Fibroblast of lung (primary cell): ENCODE measurements around the gene SLC25A24. TPM values are rescaled to one million over a fixed set of nuclear protein-coding genes. Genes with fewer than 3 reads are reported as not detected.

ENCODE experiments used
- DNase-seq, 2 donors: peaks; one replicate each; pipeline versions ENCODE4 v3.0.0 to v3.0.0-alpha.2; 2010; ENCODE audit warnings: low read depth in 2 of 2
- H2AFZ ChIP-seq: 2 replicates; pipeline ENCODE4 v1.5.1; 2012; ENCODE audit warnings: low read length, control low read depth, inconsistent platforms
- H3K27ac ChIP-seq: 2 replicates; pipeline ENCODE4 v1.5.1; 2011; ENCODE audit warnings: low read length, control low read depth; ENCODE audit not compliant: insufficient read depth
- H3K27me3 ChIP-seq: 2 replicates; pipeline ENCODE4 v1.5.1; 2011; ENCODE audit warnings: mild to moderate bottlenecking, low read length; ENCODE audit not compliant: control insufficient read depth, insufficient read depth
- H3K36me3 ChIP-seq: 2 replicates; pipeline ENCODE4 v1.5.1; 2011; ENCODE audit warnings: low read length; ENCODE audit not compliant: control insufficient read depth, insufficient read depth
- H3K4me1 ChIP-seq: 2 replicates; pipeline ENCODE4 v1.5.1; 2011; ENCODE audit warnings: low read length; ENCODE audit not compliant: control insufficient read depth, insufficient read depth; ENCODE audit errors: extremely low read depth
- H3K4me2 ChIP-seq: 2 replicates; pipeline ENCODE4 v1.5.1; 2011; ENCODE audit warnings: low read length, control low read depth; ENCODE audit not compliant: insufficient read depth; ENCODE audit errors: extremely low read depth
- H3K4me3 ChIP-seq, 4 experiments: fragments of 200-600 bp in 1 of 4; sonication (generic) in 1 of 4; replicated peaks in 1 of 4; 2 replicates each; pipeline ENCODE4 v1.5.1; 2011 to 2016; ENCODE audit warnings: low read length in 4 of 4, low read depth in 3 of 4, mild to moderate bottlenecking in 3 of 4, control low read depth in 2 of 4, inconsistent platforms in 1 of 4, mixed read lengths in 1 of 4; ENCODE audit not compliant: insufficient read depth in 1 of 4; ENCODE audit errors: control extremely low read depth in 1 of 4
- H3K79me2 ChIP-seq: 2 replicates; pipeline ENCODE4 v1.5.1; 2012; ENCODE audit warnings: mild to moderate bottlenecking, low read length, inconsistent platforms; ENCODE audit not compliant: control insufficient read depth, insufficient read depth
- H3K9ac ChIP-seq: 2 replicates; pipeline ENCODE4 v1.5.1; 2011; ENCODE audit warnings: mild to moderate bottlenecking, low read length, control low read depth; ENCODE audit not compliant: insufficient read depth
- H3K9me3 ChIP-seq: 2 replicates; pipeline ENCODE4 v1.5.1; 2012; ENCODE audit warnings: low read depth, low read length; ENCODE audit not compliant: control insufficient read depth, insufficient read depth
- H4K20me1 ChIP-seq: 2 replicates; pipeline ENCODE4 v1.5.1; 2011; ENCODE audit warnings: low read length; ENCODE audit not compliant: control insufficient read depth, insufficient read depth; ENCODE audit errors: extremely low read depth
- EZH2 ChIP-seq: IDR thresholded peaks from 2 replicates; pipeline ENCODE4 v1.5.1; 2012; ENCODE audit warnings: low read length, control low read depth, mild to moderate bottlenecking; ENCODE audit errors: missing control alignments
- polyA plus RNA-seq, 2 donors: library from polyadenylated mRNA; depleted of rRNA in 1 of 2; stranded (reverse) in 1 of 2; unstranded in 1 of 2; fragments of >200 nt; gene quantifications; 2 replicates each; pipeline ENCODE4 v1.2.1, GENCODE V29; 2011 to 2012; ENCODE audit warnings: missing spikeins in 1 of 2
- total RNA-seq: library from RNA; depleted of rRNA; stranded (reverse); fragments of >200 nt; gene quantifications from 2 replicates; pipeline ENCODE4 v1.2.1, GENCODE V29; 2014
- TF ChIP-seq, protein P1 (sequence below), 2 donors: IDR thresholded peaks in 1 of 2; conservative IDR thresholded peaks in 1 of 2; 1 replicate in 1 of 2; 2 replicates in 1 of 2; pipeline ENCODE4 v1.5.1; 2011 to 2012; ENCODE audit warnings: low read length in 2 of 2, control low read depth in 1 of 2, inconsistent platforms in 1 of 2, low read depth in 1 of 2, mild to moderate bottlenecking in 1 of 2

SLC25A24 gene
- total and polyA plus RNA-seq, 2 donors (not counting 1 experiment from before 2014, with no cell fraction given), result 51.2 to 51.6 TPM

GRCh38 chr1:108084866-108085477 lies 115.2 kb downstream of the SLC25A24 start:
- no peaks in the 10 kb centered on the region for H3K36me3 ChIP-seq
- DNase-seq, result no peak
- no peak overlapping the region for H3K9ac ChIP-seq
- no peak overlapping the region for H3K4me3 ChIP-seq
- no peak overlapping the region for H2AFZ ChIP-seq
- H3K27ac ChIP-seq, result no peak overlapping the region
- TF ChIP-seq, protein P1, sequence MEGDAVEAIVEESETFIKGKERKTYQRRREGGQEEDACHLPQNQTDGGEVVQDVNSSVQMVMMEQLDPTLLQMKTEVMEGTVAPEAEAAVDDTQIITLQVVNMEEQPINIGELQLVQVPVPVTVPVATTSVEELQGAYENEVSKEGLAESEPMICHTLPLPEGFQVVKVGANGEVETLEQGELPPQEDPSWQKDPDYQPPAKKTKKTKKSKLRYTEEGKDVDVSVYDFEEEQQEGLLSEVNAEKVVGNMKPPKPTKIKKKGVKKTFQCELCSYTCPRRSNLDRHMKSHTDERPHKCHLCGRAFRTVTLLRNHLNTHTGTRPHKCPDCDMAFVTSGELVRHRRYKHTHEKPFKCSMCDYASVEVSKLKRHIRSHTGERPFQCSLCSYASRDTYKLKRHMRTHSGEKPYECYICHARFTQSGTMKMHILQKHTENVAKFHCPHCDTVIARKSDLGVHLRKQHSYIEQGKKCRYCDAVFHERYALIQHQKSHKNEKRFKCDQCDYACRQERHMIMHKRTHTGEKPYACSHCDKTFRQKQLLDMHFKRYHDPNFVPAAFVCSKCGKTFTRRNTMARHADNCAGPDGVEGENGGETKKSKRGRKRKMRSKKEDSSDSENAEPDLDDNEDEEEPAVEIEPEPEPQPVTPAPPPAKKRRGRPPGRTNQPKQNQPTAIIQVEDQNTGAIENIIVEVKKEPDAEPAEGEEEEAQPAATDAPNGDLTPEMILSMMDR (conservative IDR thresholded peaks at IDR 0.05 in 1 of 2, IDR thresholded peaks at IDR 0.05 in 1 of 2; ENCODE audit: low read depth in 1 of 2, low read length in 2 of 2), result no peak
- TF ChIP-seq EZH2, result no peak
- H3K4me2 ChIP-seq, result no peak overlapping the region
- no peaks in the 10 kb centered on the region for H3K27me3 ChIP-seq
- H3K79me2 ChIP-seq, result no peaks in the 10 kb centered on the region
- no peaks in the 10 kb centered on the region for H4K20me1 ChIP-seq
- H3K4me1 ChIP-seq, result no peaks in the 10 kb centered on the region
- no peaks in the 10 kb centered on the region for H3K9me3 ChIP-seq

Other genes starting within 250 kb of the SLC25A24 start
- under 0.01 TPM in 1 of 2 replicates, not detected in the other for gene VAV3, start 235.2 kb downstream of the SLC25A24 start, total RNA-seq
- 0.02 TPM in 1 of 2 replicates, not detected in the other for gene VAV3, start 235.2 kb downstream of the SLC25A24 start, polyA plus RNA-seq
- gene NBPF4, start 43.7 kb upstream of the SLC25A24 start, total RNA-seq, result not detected in 2 replicates
- not detected in 2 replicates for gene NBPF4, start 43.7 kb upstream of the SLC25A24 start, polyA plus RNA-seq
- not detected in 2 replicates for gene NBPF6, start 250.0 kb upstream of the SLC25A24 start, total RNA-seq
- gene NBPF6, start 250.0 kb upstream of the SLC25A24 start, polyA plus RNA-seq, result 0.03 TPM in 1 of 2 replicates, not detected in the other